Measurements from ENCODE around the gene TRPC1. TPM values are rescaled to one million over a fixed set of nuclear protein-coding genes. Genes with fewer than 3 reads are reported as not detected.

Gene TRPC1
- total RNA-seq, 3 donors from 2014 or later, result 0.87 to 11.4 (median 2.0) TPM

DNA sequence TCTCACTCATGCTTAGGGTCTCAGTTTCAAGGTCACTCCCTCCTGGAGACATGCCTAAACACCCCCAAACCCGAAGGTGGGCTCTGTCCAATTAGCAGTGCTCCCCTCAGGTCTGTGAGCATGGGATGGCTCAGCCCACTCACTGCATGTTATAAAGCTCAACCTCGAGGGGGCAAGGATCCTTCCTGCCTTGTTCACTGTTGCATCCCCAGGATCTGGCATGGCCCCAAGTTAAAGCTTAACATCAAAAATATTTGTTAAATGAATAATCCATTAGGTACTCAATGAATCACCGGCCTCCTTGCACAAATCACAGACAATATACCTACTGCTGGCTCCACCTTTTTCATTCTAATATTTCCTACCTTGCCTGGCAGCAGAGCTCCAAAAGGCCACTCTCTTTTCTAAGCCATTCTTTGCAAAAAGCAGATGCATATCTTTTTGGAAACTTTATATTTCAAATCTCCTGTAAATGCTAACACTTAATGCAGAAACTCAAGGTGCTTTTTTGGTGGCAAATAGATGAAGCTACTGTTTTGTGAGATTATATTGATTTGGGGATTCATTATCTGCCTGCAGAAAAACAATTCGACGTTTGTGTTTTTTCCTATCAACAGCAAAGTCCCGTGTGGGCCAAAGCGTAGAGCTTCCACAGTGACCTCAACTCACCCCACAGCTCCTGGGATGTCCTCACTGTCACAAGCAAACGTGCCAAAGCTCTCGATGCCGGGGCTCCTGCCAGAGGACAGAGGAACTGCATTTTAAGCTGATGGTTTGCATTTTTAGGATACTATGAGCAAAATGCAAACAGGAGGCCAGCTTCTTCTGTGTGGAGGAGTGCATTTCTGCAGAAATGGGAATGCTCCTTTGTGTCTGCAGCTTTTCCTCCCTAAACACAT, 129.7 kb downstream of the TRPC1 start:
- H3K4me3 ChIP-seq, result no peak overlapping the region
- H3K9me3 ChIP-seq, result no peaks in the 10 kb centered on the region
- DNase-seq (no peak), ATAC-seq (no peak)
- intact Hi-C loops (cut with DNase I, micrococcal nuclease), result no loop called here
- no peaks in the 10 kb centered on the region for H3K4me1 ChIP-seq (ENCODE audit: low read depth)
- no peak for TF ChIP-seq CTCF (IDR thresholded peaks at IDR 0.05)
- H3K36me3 ChIP-seq (ENCODE audit: low read depth), result no peaks in the 10 kb centered on the region

DNA sequence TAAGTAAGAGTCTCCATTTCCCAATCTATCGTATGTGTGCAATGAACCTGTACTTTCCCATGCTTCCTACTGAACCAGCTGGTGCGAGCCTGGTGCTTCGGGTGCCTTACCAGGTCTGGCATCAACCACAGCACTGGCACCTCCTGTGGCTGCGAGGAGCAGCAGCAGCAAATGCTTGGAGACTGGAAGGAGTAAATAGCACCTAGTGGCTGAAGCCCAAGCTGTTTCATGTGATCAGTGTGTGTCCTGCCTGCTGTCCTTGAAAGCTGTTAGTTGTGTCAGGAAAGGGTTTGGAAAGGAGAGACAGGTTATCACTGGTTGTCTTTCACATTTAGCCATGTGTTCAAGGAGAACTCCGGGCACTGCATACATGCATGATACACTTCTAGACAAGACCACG, 133.2 kb downstream of the TRPC1 start:
- TF ChIP-seq CTCF (IDR thresholded peaks at IDR 0.05), result no peak
- ATAC-seq, result peak; percentile 95
- Histone ChIP-seq H3K4me3 (no peak overlapping the region), H3K36me3 (ENCODE audit: low read depth) (no peaks in the 10 kb centered on the region), H3K4me1 (ENCODE audit: low read depth) (no peaks in the 10 kb centered on the region), H3K9me3 (no peaks in the 10 kb centered on the region)
- DNase-seq, result peak; percentile 37 to 48 (median 41)
- intact Hi-C loops (cut with DNase I, micrococcal nuclease), result no loop called here

Other genes starting within 250 kb of the TRPC1 start
- gene ATR, start 145.3 kb upstream of the TRPC1 start, total RNA-seq, result 10 to 100 TPM; 16.0 to 21.1 (median 18.1) TPM
- gene PLS1, start 127.6 kb upstream of the TRPC1 start, total RNA-seq, result 100 to 1,000 TPM; 235 to 448 (median 442) TPM
- gene PCOLCE2, start 165.0 kb downstream of the TRPC1 start, total RNA-seq, result 1 to 10 TPM; 1.5 to 8.4 (median 2.3) TPM
- not detected for gene PAQR9, start 239.6 kb downstream of the TRPC1 start, total RNA-seq

Measured in mucosa of descending colon (tissue), 3 donors.